ENCODE measurements around the gene MYO16.

DNA sequence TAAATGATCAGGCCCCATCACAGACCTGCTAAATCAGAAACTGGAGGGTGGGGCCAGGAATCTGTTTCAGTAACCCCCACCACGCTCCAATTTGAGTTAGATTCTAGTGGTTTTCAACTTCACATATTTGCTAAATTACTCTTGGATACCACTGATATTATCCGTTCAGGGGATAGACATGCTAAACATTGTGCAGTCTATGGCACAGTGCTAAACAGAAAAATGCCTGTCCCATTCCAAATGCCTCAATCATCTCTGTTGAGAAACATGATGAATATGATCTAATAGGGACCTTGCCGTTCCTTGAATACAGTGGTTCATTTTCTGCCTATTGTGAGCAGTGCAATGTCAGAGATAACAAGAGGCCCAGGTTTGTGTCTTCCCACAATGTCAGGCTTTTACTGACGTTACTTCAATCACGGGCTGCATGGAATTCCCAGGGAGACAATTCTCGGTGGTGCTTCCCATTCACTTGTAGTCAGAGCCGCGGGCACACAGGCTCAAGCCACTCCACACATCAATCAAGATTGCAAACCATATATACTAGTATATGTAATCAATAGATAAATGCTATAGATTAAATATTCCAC lies 52.7 kb downstream of the MYO16 start:
- TF ChIP-seq POLR2A (IDR thresholded peaks at IDR 0.05) (no peak), POLR2AphosphoS5 (IDR thresholded peaks at IDR 0.05) (no peak)
- TF ChIP-seq, protein P1, sequence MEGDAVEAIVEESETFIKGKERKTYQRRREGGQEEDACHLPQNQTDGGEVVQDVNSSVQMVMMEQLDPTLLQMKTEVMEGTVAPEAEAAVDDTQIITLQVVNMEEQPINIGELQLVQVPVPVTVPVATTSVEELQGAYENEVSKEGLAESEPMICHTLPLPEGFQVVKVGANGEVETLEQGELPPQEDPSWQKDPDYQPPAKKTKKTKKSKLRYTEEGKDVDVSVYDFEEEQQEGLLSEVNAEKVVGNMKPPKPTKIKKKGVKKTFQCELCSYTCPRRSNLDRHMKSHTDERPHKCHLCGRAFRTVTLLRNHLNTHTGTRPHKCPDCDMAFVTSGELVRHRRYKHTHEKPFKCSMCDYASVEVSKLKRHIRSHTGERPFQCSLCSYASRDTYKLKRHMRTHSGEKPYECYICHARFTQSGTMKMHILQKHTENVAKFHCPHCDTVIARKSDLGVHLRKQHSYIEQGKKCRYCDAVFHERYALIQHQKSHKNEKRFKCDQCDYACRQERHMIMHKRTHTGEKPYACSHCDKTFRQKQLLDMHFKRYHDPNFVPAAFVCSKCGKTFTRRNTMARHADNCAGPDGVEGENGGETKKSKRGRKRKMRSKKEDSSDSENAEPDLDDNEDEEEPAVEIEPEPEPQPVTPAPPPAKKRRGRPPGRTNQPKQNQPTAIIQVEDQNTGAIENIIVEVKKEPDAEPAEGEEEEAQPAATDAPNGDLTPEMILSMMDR (IDR thresholded peaks at IDR 0.05), result no peak
